ENCODE results near the gene PIH1D1.

DNA sequence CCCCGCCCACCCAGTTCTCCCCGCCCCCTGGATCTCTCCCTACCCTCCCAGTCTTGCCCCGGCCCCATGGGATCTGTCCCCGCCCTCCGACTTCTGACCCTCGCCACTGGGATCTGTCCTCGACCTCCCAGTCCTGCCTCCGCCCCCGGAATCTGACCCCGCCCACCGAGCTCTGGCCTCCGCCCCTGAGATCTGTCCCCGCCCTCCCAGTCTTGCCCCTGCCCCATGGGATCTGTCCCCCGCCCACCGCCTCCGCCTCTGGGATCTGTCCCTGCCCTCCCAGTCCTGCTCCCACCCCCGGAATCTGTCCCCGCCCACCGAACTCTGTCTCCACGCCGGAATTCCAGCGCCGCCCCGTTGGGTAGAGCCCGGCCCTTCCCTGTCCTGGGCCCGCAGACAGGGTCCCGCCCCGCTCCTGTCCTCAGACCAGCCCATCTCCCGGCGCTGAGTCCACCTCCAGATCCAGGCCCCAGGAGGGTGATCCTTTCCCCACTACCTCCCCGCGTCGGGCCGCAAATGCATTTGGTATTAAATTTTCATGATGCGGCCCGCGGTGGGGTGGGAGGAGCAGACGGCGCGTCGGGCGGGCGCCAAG lies 8.7 kb downstream of the PIH1D1 start:
- TF ChIP-seq, protein P1, sequence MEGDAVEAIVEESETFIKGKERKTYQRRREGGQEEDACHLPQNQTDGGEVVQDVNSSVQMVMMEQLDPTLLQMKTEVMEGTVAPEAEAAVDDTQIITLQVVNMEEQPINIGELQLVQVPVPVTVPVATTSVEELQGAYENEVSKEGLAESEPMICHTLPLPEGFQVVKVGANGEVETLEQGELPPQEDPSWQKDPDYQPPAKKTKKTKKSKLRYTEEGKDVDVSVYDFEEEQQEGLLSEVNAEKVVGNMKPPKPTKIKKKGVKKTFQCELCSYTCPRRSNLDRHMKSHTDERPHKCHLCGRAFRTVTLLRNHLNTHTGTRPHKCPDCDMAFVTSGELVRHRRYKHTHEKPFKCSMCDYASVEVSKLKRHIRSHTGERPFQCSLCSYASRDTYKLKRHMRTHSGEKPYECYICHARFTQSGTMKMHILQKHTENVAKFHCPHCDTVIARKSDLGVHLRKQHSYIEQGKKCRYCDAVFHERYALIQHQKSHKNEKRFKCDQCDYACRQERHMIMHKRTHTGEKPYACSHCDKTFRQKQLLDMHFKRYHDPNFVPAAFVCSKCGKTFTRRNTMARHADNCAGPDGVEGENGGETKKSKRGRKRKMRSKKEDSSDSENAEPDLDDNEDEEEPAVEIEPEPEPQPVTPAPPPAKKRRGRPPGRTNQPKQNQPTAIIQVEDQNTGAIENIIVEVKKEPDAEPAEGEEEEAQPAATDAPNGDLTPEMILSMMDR (conservative IDR thresholded peaks at IDR 0.05 in 1 of 2, IDR thresholded peaks at IDR 0.05 in 1 of 2; ENCODE audit: extremely low read depth in 1 of 2, insufficient read depth in 1 of 2, low read depth in 1 of 2, low read length in 2 of 2) = no peak
- no peak for TF ChIP-seq EZH2 (IDR thresholded peaks at IDR 0.05; ENCODE audit: borderline replicate concordance, low read length)

Measured in mammary epithelial cell (primary cell).